Heart left ventricle (tissue), 16 donors: ENCODE measurements around the gene SPATS2L. TPM values are rescaled to one million over a fixed set of nuclear protein-coding genes. Genes with fewer than 3 reads are reported as not detected.

Experiments used
- ATAC-seq, 4 donors: fragments of 200-7000 bp; cut with Tn5 transposase; one replicate each; pipeline ENCODE4 v1.9.1; 2020 to 2022; ENCODE audit warnings: moderate library complexity in 4 of 4, mild to moderate bottlenecking in 3 of 4, moderate number of reproducible peaks in 1 of 4
- DNase-seq, 5 donors: peaks; one replicate each; pipeline ENCODE4 v3.0.0-alpha.2; 2020
- H3K27ac ChIP-seq, 12 donors: fragments of 200-600 bp; sonication (generic) in 4 of 12; one replicate each; pipeline versions ENCODE4 v1.5.0 to v1.8.0; 2016 to 2022; ENCODE audit warnings: mild to moderate bottlenecking in 2 of 12
- H3K27me3 ChIP-seq, 9 donors: fragments of 200-600 bp; sonication (generic) in 2 of 9; one replicate each; pipeline versions ENCODE4 v1.5.1 to v1.8.0; 2016 to 2022; ENCODE audit warnings: mild to moderate bottlenecking in 3 of 9
- H3K36me3 ChIP-seq, 9 donors: fragments of 200-600 bp; sonication (generic) in 2 of 9; one replicate each; pipeline versions ENCODE4 v1.5.0 to v1.8.0; 2018 to 2022; ENCODE audit warnings: mild to moderate bottlenecking in 2 of 9
- H3K4me1 ChIP-seq, 12 donors: fragments of 200-600 bp; sonication (generic) in 4 of 12; one replicate each; pipeline versions ENCODE4 v1.5.0 to v1.8.0; 2016 to 2022; ENCODE audit warnings: mild to moderate bottlenecking in 3 of 12
- H3K4me3 ChIP-seq, 12 donors: fragments of 200-600 bp; sonication (generic) in 4 of 12; one replicate each; pipeline versions ENCODE4 v1.5.0 to v1.8.0; 2017 to 2022; ENCODE audit warnings: mild to moderate bottlenecking in 9 of 12, moderate library complexity in 4 of 12
- H3K9me3 ChIP-seq, 12 donors: fragments of 200-600 bp; sonication (generic) in 4 of 12; one replicate each; pipeline versions ENCODE4 v1.5.0 to v1.8.0; 2016 to 2022; ENCODE audit warnings: mild to moderate bottlenecking in 1 of 12
- POLR2A ChIP-seq, 2 donors: fragments of 450-650 bp; IDR thresholded peaks; one replicate each; pipeline ENCODE4 v1.6.1; 2017; ENCODE audit warnings: antibody characterized with exemption in 2 of 2, mild to moderate bottlenecking in 2 of 2, moderate library complexity in 2 of 2
- WGBS, 4 donors: extraction: QIAGEN DNeasy Blood & Tissue Kit in 2 of 4; methylation state at CpG; one replicate each; pipeline versions ENCODE4 v1.1.5 to v1.1.7; 2013 to 2018; 5-methylcytosine and 5-hydroxymethylcytosine counted together
- intact Hi-C, 10 donors: fragments of 100-400 bp; cut with DNase I; formaldehyde crosslinking; loops; one replicate each; pipeline versions ENCODE4 v1.11.1 to v1.14.2; 2022
- polyA plus RNA-seq, 2 donors: library from polyadenylated mRNA; stranded (reverse); fragments of 200-250 nt; gene quantifications; one replicate each; pipeline ENCODE4 v1.2.3, GENCODE V29; 2013
- total RNA-seq, 9 donors: library from RNA; depleted of rRNA in 2 of 9; stranded (reverse); fragments of >200 nt in 2 of 9; fragmentation: NEBNext Ultra II Directional in 3 of 9; extraction: Animal tissue kit (Norgen Biotek cat#: 25700) in 3 of 9; gene quantifications; one replicate each; pipeline versions ENCODE4 v1.1.0 to v1.2.4, GENCODE V29; 2016 to 2023
- TF ChIP-seq, protein P1 (sequence below), 12 donors: fragments of 200-600 bp; sonication (generic) in 4 of 12; IDR thresholded peaks; one replicate each; pipeline versions ENCODE4 v1.5.0 to v1.8.0; 2018 to 2022; ENCODE audit warnings: antibody characterized with exemption in 12 of 12, mild to moderate bottlenecking in 5 of 12
- donor health status: ischemic (EF 13 %, LVEDD 7.1; RV severe dilation, severe dysfunction).
- donor health status: healthy with polysubstance abuse.
- donor health status: DM: no; HTN: yes; CAD: no.
- donor health status: DM: no; HTN: no; CAD: no.
- donor health status: ischemic (EF 25% LVEDD 6.9; RV normal size, moderate dysfunction).
- donor health status: ischemic (EF 25% LVEDD 5.7; RV mildly dilated, moderate dysfunction).
- donor health status: healthy.
- donor health status: DM: yes; HTN: yes; CAD: no.
- donor health status: ischemic (EF 35%, LVEDD 5.7; RV mildly dilated, moderate dysfunction).
- donor health status: nonischemic (EF 11% LVEDD 7.7; RV severe dilation, severe dysfunction).
- donor health status: DM: yes; HTN: yes; CAD: no.
- donor health status: PGD.
- donor health status: ischemic (EF 29% LVEDD 5.4; RV normal size, mild dysfunction).
- donor health status: nonischemic (EF 23%, LVEDD 6.1; RV moderate dilation, normal function).

SPATS2L gene
- total and polyA plus RNA-seq, 11 donors, result 34.9 to 177 (median 102) TPM

DNA sequence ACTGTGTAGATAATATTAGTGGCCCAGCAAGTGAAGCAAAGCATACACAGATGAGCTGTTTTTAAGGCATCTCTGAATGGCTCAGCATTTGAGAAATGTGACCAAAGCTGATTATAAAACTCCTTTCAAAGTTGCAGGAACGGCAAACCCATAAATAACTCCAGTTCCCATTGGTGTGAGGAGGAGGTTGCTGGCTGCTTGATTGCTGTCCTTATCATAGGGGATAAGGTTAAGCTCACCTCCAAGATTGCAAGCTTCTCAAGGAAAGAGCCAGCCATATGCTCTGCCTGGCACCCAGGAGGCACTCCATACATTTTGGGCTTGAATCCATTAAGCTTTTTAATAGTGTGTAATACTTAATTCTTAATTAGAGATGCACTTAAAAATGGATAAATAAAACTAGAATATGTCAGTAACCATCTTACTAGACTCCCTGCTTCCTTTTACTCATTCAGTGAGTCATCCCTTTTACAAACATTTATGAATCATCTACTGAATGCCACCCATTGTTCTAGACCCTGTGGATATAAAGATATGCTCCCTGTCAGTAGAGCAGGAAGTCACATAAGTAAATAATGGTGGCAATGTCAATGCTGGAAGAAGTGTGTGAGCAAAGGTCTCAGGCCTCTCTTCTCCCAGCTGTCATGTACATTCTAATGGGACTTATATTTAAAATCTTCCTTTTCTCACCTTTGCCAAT is 99.3 kb downstream of the SPATS2L start:
- WGBS, 4 donors, result 0 to 36% (median 13%) methylated on average over 1 of the region's 1 CpG
- intact Hi-C loops, result loop anchor here in 1 of 10 donors (5.0 kb wide), 1 partner anchor 98 kb away; the partner anchor contains the start of gene SPATS2L
- H3K4me3 ChIP-seq, result no peak overlapping the region
- TF ChIP-seq, protein P1, sequence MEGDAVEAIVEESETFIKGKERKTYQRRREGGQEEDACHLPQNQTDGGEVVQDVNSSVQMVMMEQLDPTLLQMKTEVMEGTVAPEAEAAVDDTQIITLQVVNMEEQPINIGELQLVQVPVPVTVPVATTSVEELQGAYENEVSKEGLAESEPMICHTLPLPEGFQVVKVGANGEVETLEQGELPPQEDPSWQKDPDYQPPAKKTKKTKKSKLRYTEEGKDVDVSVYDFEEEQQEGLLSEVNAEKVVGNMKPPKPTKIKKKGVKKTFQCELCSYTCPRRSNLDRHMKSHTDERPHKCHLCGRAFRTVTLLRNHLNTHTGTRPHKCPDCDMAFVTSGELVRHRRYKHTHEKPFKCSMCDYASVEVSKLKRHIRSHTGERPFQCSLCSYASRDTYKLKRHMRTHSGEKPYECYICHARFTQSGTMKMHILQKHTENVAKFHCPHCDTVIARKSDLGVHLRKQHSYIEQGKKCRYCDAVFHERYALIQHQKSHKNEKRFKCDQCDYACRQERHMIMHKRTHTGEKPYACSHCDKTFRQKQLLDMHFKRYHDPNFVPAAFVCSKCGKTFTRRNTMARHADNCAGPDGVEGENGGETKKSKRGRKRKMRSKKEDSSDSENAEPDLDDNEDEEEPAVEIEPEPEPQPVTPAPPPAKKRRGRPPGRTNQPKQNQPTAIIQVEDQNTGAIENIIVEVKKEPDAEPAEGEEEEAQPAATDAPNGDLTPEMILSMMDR (IDR thresholded peaks at IDR 0.05), result no peak
- TF ChIP-seq POLR2A (IDR thresholded peaks at IDR 0.05), result no peak
- H3K36me3 ChIP-seq, result no peaks in the 10 kb centered on the region
- peak overlapping the region in 9 of 12 donors; percentile 1 to 76 (median 22) for H3K27ac ChIP-seq
- peak in 3 of 4 donors; percentile 69 to 89 (median 83) for ATAC-seq
- peaks cover 0 to 60% (median 27%) of the 10 kb centered on the region in 12 donors for H3K4me1 ChIP-seq
- no peaks in the 10 kb centered on the region for H3K9me3 ChIP-seq
- DNase-seq, result no peak
- H3K27me3 ChIP-seq, result no peaks in the 10 kb centered on the region

DNA sequence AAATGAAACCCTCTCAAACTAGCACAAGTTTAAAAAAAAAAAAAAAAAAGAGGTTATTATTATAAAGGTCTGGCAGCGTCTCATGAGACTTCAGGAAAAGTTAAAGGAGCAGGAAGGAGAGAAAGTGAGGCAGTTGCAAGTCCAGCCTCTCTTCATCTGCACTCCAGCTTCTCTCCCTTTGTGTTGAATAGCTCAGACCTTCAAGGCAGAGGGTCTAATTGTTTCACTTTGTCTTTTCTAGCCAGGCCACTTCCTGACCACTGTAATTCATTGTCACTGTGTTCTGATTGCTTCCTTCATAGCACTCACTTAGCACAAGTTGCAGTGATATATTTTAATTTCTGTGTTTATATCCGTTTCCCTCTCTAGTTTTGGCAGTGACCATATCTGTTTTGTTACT is 99.9 kb downstream of the SPATS2L start:
- Histone ChIP-seq H3K36me3 (no peaks in the 10 kb centered on the region), H3K27me3 (no peaks in the 10 kb centered on the region), H3K4me3 (no peak overlapping the region), H3K9me3 (no peaks in the 10 kb centered on the region), H3K27ac (peak overlapping the region in 8 of 12 donors; percentile 1 to 76 (median 14)), H3K4me1 (peaks cover 0 to 60% (median 27%) of the 10 kb centered on the region in 12 donors)
- WGBS, 4 donors, result 18 to 50% (median 26%) methylated on average over 2 of the region's 2 CpGs
- ATAC-seq, result peak in 2 of 4 donors; percentile 27 to 71
- TF ChIP-seq POLR2A (IDR thresholded peaks at IDR 0.05), result no peak
- TF ChIP-seq, protein P1 (IDR thresholded peaks at IDR 0.05), result no peak
- intact Hi-C loops, result loop anchor here in 1 of 10 donors (5.0 kb wide), 1 partner anchor 99 kb away; the partner anchor contains the start of gene SPATS2L
- no peak for DNase-seq

DNA sequence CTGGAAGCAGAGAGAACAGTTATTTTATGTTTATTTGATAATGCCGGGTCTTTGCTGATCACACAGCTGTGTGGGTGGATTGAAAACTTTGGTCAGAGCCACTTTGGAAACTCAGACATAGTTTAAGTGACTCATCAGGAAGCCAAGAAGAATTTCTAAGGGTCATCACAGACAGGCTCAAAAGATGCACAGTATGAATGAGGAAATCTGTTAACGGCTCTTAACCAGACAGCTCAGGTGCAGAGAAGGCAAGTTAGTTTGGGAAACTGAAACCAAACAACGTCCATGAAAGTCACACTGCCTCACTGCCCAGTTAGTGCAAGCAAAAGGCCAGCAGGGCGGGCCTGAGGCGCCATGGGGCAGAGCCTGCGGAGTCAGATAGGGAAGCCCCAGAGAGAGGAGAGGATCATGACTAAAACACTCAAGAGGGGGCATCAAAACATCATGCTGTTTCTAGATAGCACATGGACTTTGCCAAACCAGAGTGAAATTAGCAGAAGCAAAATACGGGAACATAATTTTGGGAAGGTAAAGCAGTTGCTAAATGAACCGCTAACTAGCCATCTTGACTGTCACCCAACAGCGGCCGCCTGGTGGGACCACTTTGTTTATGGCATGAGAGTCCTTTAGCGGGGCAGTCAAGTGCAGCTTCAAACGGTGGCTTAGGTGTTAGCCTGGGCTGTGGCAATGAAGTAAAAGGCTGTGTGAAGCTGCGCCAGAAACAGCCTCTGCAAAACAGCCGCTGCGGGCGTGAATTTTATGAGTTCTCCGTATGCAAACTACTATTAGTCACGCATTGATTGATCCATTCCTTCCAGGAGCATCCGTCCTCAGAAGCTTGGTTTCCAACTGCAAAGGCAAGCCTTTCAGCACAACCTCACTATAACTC is 102.2 kb downstream of the SPATS2L start:
- 88 to 92% (median 90%) methylated on average over 19 of the region's 19 CpGs for WGBS, 4 donors
- H3K36me3 ChIP-seq, result peaks cover 0 to 17% (median 0%) of the 10 kb centered on the region in 9 donors
- H3K27me3 ChIP-seq, result no peaks in the 10 kb centered on the region
- no peak overlapping the region for H3K4me3 ChIP-seq
- H3K27ac ChIP-seq, result peak overlapping the region in 2 of 12 donors; percentile 9 to 18
- no peak for TF ChIP-seq POLR2A (IDR thresholded peaks at IDR 0.05)
- TF ChIP-seq, protein P1 (IDR thresholded peaks at IDR 0.05), result no peak
- H3K4me1 ChIP-seq, result peaks cover 0 to 52% (median 27%) of the 10 kb centered on the region in 12 donors
- ATAC-seq, result peak in 1 of 4 donors; percentile 44
- no peaks in the 10 kb centered on the region for H3K9me3 ChIP-seq
- DNase-seq, result no peak
- intact Hi-C loops, result loop anchor here in 1 of 10 donors (5.0 kb wide), 1 partner anchor 101 kb away; the partner anchor contains the start of gene SPATS2L

DNA sequence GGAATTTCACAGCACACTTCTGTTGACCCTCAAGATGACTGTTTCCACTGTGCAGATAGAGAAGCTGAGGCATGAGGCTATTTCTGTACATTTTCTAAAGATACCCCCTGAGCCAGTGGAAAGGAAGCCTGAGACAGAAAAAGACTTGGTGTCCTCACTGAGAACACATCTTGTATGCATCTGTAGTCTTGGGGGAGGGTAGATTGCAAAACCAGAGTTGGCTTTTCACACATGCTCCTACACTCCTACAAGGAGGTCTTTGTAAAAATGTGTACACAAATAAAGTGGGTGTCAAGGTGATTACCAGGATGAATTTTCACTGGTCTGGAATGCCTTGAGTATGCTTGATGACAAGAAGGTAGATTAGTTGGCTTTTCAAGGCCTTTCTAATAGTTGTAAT is 105.3 kb downstream of the SPATS2L start:
- H3K27me3 ChIP-seq, result no peaks in the 10 kb centered on the region
- intact Hi-C loops, result no loop called here
- TF ChIP-seq, protein P1 (IDR thresholded peaks at IDR 0.05), result no peak
- TF ChIP-seq POLR2A (IDR thresholded peaks at IDR 0.05), result no peak
- no peak overlapping the region for H3K27ac ChIP-seq
- H3K9me3 ChIP-seq, result no peaks in the 10 kb centered on the region
- H3K36me3 ChIP-seq, result peaks cover 0 to 36% (median 6%) of the 10 kb centered on the region in 9 donors
- ATAC-seq (peak in 2 of 4 donors; percentile 32 to 51), DNase-seq (no peak)
- no peak overlapping the region for H3K4me3 ChIP-seq
- H3K4me1 ChIP-seq, result peaks cover 0 to 22% (median 7%) of the 10 kb centered on the region in 12 donors
